ENCODE measurements around the gene TFPI. TPM values are rescaled to one million over a fixed set of nuclear protein-coding genes. Genes with fewer than 3 reads are reported as not detected.

The TFPI gene
- total and polyA plus RNA-seq, 4 donors, result 169 to 253 (median 237) TPM

DNA sequence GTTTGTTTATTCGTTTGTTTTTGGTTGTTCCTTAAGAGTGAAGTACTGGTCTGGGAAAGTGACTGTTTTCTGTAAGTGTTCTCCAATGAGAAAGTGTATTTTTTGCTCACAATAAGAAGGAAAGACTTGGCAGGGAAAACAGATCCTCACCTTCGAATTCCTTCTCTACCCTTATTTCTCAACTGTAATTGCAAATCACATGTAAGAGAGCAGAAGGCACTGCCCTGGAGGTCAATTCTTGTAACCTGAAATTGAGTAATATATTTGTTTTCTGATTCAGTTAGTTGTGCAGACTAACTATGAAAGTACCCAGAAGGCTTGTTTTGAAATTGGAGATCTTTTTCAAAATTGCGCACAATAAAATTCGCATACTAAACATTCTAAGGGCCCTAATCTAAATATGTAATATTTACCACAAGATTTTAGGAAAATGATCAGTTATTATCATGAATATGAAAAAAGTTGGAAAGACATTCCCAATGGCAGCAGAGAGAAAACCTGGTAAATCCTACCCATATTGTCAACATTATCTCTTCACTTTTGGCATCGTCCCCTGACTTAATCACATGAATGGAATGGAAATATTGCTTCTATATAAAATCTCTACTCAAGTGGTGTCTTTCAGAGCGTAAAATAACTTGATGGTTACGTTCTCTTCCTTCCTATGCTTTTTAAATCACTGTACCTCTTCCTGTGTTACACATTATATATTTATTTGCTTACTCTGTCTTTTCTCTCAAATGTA, 24.1 kb downstream of the TFPI start:
- ATAC-seq (ENCODE audit: insufficient read depth, low FRiP score), result no peak
- H3K9ac ChIP-seq (ENCODE audit: insufficient read depth in 1 of 2, low read length in 2 of 2), result no peak overlapping the region
- no peak for DNase-seq
- peaks cover 0 to 8% (median 5%) of the 10 kb centered on the region in 4 donors for H3K36me3 ChIP-seq (ENCODE audit: control insufficient read depth in 4 of 4, insufficient read depth in 4 of 4, low read length in 4 of 4)
- H3K4me3 ChIP-seq, result no peak overlapping the region
- 86 to 92% methylated on average over 7 of the region's 7 CpGs for WGBS, 2 donors
- H3K27ac ChIP-seq (ENCODE audit: low read depth in 1 of 2, low read length in 1 of 2), result no peak overlapping the region
- peaks cover 0 to 17% (median 2%) of the 10 kb centered on the region in 5 donors for H3K4me1 ChIP-seq (ENCODE audit: control insufficient read depth in 5 of 5, insufficient read depth in 5 of 5, low read length in 5 of 5)
- TF ChIP-seq, protein P1, sequence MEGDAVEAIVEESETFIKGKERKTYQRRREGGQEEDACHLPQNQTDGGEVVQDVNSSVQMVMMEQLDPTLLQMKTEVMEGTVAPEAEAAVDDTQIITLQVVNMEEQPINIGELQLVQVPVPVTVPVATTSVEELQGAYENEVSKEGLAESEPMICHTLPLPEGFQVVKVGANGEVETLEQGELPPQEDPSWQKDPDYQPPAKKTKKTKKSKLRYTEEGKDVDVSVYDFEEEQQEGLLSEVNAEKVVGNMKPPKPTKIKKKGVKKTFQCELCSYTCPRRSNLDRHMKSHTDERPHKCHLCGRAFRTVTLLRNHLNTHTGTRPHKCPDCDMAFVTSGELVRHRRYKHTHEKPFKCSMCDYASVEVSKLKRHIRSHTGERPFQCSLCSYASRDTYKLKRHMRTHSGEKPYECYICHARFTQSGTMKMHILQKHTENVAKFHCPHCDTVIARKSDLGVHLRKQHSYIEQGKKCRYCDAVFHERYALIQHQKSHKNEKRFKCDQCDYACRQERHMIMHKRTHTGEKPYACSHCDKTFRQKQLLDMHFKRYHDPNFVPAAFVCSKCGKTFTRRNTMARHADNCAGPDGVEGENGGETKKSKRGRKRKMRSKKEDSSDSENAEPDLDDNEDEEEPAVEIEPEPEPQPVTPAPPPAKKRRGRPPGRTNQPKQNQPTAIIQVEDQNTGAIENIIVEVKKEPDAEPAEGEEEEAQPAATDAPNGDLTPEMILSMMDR (IDR thresholded peaks at IDR 0.05; ENCODE audit: control extremely low read depth, extremely low read depth), result no peak
- no peaks in the 10 kb centered on the region for H3K27me3 ChIP-seq (ENCODE audit: control insufficient read depth in 3 of 3, insufficient read depth in 3 of 3, low read length in 2 of 3)
- peaks cover 0 to 3% (median 1%) of the 10 kb centered on the region in 4 donors for H3K9me3 ChIP-seq (ENCODE audit: control insufficient read depth in 4 of 4, insufficient read depth in 3 of 4, low read length in 3 of 4)

DNA sequence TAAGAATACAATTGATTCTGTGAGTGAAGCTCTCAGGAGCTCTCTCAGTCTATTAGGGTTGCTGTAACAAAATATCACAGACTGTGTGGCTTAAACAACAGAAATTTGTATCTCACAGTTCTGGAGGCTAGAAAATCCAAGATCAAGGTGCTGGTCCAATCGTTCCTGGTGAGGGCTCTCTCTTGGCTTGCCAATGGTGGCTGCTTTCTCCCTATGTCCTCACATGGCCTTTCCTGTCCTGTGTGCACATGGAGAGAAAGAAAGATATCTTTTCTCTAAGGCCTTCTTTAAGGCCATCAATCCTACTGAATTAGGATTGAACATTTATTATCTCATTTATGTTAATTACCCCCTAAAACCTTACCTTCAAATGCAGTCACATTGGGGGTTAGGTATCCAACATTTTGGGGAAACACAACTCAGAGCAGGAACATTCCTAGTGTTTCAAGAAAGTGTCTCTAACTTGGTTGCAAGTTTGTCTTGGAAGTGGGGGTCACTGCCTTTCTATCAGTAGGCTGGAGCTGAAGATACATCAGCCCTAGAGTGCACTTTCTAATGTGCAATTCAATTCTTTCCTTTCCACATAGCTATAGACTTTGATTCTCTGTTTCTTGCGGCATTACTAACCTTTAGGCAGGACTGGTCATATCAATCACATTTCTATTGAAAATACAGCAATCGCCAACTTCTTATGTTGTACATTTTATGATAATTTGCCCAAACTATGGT, 24.8 kb downstream of the TFPI start:
- WGBS, 2 donors, result 89 to 92% methylated on average over 3 of the region's 3 CpGs
- H3K27ac ChIP-seq (ENCODE audit: low read depth in 1 of 2, low read length in 1 of 2), result no peak overlapping the region
- TF ChIP-seq, protein P1 (IDR thresholded peaks at IDR 0.05; ENCODE audit: control extremely low read depth, extremely low read depth), result no peak
- ATAC-seq (ENCODE audit: insufficient read depth, low FRiP score) (no peak), DNase-seq (no peak)
- no peak overlapping the region for H3K4me3 ChIP-seq
- peaks cover 0 to 8% (median 6%) of the 10 kb centered on the region in 4 donors for H3K36me3 ChIP-seq (ENCODE audit: control insufficient read depth in 4 of 4, insufficient read depth in 4 of 4, low read length in 4 of 4)
- no peaks in the 10 kb centered on the region for H3K27me3 ChIP-seq (ENCODE audit: control insufficient read depth in 3 of 3, insufficient read depth in 3 of 3, low read length in 2 of 3)
- H3K9ac ChIP-seq (ENCODE audit: insufficient read depth in 1 of 2, low read length in 2 of 2), result no peak overlapping the region
- peaks cover 0 to 17% (median 2%) of the 10 kb centered on the region in 5 donors for H3K4me1 ChIP-seq (ENCODE audit: control insufficient read depth in 5 of 5, insufficient read depth in 5 of 5, low read length in 5 of 5)
- peaks cover 0 to 2% (median 0%) of the 10 kb centered on the region in 4 donors for H3K9me3 ChIP-seq (ENCODE audit: control insufficient read depth in 4 of 4, insufficient read depth in 3 of 4, low read length in 3 of 4)

DNA sequence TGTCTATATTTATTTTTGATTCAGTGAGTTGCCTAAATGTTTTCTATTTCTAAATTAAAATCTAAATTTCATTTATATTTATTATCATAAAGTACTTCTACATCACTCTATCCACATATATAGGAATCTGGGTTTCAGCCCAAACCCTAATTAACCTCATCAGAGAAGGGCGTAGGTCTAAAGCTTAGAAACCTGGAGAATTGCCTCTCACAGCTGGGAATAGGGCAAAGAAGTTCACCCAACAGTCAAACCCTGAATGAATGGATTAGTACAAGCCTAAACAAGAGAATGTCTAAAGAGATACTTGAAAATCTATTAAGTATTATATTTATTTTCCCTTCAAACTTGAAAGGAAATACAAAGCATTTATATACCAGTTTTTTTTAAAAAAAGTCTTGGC, 26.2 kb downstream of the TFPI start:
- DNase-seq (no peak), ATAC-seq (ENCODE audit: insufficient read depth, low FRiP score) (no peak)
- TF ChIP-seq, protein P1 (IDR thresholded peaks at IDR 0.05; ENCODE audit: control extremely low read depth, extremely low read depth), result no peak
- Histone ChIP-seq H3K9ac (ENCODE audit: insufficient read depth in 1 of 2, low read length in 2 of 2) (no peak overlapping the region), H3K27ac (ENCODE audit: low read depth in 1 of 2, low read length in 1 of 2) (no peak overlapping the region), H3K27me3 (ENCODE audit: control insufficient read depth in 3 of 3, insufficient read depth in 3 of 3, low read length in 2 of 3) (no peaks in the 10 kb centered on the region), H3K36me3 (ENCODE audit: control insufficient read depth in 4 of 4, insufficient read depth in 4 of 4, low read length in 4 of 4) (peaks cover 0 to 8% (median 5%) of the 10 kb centered on the region in 4 donors), H3K4me3 (no peak overlapping the region), H3K9me3 (ENCODE audit: control insufficient read depth in 4 of 4, insufficient read depth in 3 of 4, low read length in 3 of 4) (peaks cover 0 to under 1% (median 0%) of the 10 kb centered on the region in 4 donors), H3K4me1 (ENCODE audit: control insufficient read depth in 5 of 5, insufficient read depth in 5 of 5, low read length in 5 of 5) (peaks cover 0 to 17% (median 2%) of the 10 kb centered on the region in 5 donors)
- WGBS, 2 donors, result 53 to 92% methylated on average over 1 of the region's 1 CpG
